ENCODE measurements around the gene RNF181. TPM values are rescaled to one million over a fixed set of nuclear protein-coding genes. Genes with fewer than 3 reads are reported as not detected.
"Not testable (repeated sequence)": the region's sequence is repeated elsewhere in the genome, so short reads cannot be mapped to it uniquely, and the experiment has no call there.

Gene RNF181
- total and polyA plus RNA-seq, 4 donors = 90.2 to 296 (median 185) TPM

DNA sequence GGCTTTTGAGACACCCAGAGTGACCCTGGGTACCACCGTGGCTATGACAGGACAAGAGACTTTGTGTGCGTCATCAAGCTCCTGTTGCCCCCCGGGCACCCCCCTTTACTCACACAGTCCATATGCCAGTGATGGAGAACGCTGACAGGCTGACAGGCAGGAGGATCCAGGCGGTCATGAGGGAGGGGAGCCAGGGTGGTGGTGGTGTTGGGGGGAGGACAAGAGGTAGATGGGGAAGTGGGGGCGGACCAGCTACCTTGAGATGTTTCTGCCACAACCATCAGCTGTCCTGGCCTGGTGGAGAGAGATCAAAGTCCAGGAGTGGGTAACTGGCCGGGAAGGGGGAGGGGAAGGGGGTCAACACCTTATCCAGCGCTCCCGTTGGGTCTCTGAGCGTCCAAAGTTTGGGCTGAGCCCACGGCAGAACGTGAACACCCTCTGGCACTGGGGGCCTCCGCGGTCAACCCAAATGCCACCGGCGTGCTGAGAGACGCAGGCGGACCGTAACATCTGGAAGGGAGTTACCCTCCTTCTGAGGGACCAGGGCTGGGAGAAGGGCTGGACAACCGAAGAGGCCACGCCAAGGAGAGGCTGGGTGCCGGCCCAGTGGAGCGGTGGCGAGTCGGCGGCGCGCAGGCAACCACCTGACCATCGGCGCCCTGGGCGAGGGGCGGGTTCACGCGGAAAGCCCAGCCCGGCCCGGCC is 6.4 kb downstream of the RNF181 start:
- H3K27me3 ChIP-seq (ENCODE audit: control insufficient read depth in 3 of 3, insufficient read depth in 3 of 3, low read length in 2 of 3) = no peaks in the 10 kb centered on the region
- TF ChIP-seq, protein P1, sequence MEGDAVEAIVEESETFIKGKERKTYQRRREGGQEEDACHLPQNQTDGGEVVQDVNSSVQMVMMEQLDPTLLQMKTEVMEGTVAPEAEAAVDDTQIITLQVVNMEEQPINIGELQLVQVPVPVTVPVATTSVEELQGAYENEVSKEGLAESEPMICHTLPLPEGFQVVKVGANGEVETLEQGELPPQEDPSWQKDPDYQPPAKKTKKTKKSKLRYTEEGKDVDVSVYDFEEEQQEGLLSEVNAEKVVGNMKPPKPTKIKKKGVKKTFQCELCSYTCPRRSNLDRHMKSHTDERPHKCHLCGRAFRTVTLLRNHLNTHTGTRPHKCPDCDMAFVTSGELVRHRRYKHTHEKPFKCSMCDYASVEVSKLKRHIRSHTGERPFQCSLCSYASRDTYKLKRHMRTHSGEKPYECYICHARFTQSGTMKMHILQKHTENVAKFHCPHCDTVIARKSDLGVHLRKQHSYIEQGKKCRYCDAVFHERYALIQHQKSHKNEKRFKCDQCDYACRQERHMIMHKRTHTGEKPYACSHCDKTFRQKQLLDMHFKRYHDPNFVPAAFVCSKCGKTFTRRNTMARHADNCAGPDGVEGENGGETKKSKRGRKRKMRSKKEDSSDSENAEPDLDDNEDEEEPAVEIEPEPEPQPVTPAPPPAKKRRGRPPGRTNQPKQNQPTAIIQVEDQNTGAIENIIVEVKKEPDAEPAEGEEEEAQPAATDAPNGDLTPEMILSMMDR (IDR thresholded peaks at IDR 0.05; ENCODE audit: control extremely low read depth, extremely low read depth) = no peak
- peaks cover 10 to 34% (median 21%) of the 10 kb centered on the region in 5 donors for H3K4me1 ChIP-seq (ENCODE audit: control insufficient read depth in 5 of 5, insufficient read depth in 5 of 5, low read length in 5 of 5)
- ATAC-seq (ENCODE audit: insufficient read depth, low FRiP score) = peak; percentile 51
- no peaks in the 10 kb centered on the region for H3K9me3 ChIP-seq (ENCODE audit: control insufficient read depth in 4 of 4, insufficient read depth in 3 of 4, low read length in 3 of 4)
- DNase-seq = peak in 2 of 3 donors; percentile 21 to 29
- peak overlapping the region; percentile 71 to 88 for H3K27ac ChIP-seq (ENCODE audit: low read depth in 1 of 2, low read length in 1 of 2)
- H3K36me3 ChIP-seq (ENCODE audit: control insufficient read depth in 4 of 4, insufficient read depth in 4 of 4, low read length in 4 of 4) = peaks cover 0 to 29% (median 10%) of the 10 kb centered on the region in 4 donors
- whole genome bisulfite sequencing, 2 donors = 4 to 6% methylated on average over 30 to 36 of the region's 36 CpGs
- peak overlapping the region in 1 of 2 donors; percentile 49 for H3K9ac ChIP-seq (ENCODE audit: insufficient read depth in 1 of 2, low read length in 2 of 2)
- H3K4me3 ChIP-seq = peak overlapping the region; percentile 63

DNA sequence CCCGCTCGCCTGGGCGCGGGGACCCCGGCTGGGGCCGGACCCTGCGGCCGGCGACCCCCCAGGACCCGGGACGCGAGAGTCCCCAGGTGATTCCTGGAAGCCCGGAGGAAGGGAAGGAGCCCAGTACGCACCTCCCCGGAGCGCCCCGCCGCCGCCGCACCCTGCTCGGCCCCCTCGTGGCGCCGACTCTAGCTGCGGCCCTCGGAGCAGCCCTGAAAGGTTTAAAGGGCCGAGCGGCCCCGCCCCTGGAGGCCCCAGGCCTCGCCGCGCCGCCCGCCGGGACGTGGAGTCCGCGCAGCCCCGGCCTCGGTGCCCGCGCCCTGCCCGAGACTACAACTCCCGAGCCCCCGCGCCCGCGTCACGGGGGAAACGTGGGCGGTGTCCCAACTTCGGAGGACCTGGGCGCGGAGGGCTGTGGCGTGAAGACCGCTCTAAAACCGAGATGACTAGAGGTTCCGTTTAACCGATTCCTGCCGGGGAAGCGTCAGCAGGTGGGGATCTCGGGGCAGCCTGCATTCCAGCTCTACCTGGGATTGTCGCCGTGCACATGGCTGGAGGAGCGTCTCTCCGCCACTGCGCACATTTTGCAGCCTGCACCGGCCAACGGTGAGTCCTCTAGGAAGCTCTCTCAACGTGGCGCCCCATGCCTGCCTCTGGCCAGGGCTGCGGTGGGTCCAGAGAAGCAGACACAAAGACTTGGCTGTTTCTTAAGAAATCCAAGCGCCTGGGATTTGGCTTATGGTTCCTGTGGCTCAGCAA is 7.1 kb downstream of the RNF181 start, which contains the start of gene TMEM150A:
TMEM150A (minus strand) TSS at position 223 of the 759 bp plus-strand sequence. CDS start 750 bp downstream, outside the sequence.
- H3K9me3 ChIP-seq (ENCODE audit: control insufficient read depth in 4 of 4, insufficient read depth in 3 of 4, low read length in 3 of 4) = no peaks in the 10 kb centered on the region

DNA sequence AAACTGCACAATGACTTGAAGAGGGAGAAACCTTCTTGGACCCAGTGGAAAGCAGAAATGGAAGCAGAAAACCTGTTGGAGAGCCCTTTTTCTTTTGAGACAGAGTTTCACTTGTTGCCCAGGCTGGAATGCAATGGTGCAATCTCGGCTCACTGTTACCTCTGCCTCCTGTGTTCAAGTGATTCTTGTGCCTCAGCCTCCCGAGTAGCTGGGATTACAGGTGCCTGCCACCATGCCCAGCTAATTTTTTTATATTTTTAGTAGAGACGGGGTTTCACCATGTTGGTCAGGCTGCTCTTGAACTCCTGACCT is 8.5 kb downstream of the RNF181 start:
- not testable (repeated sequence) for H3K4me3 ChIP-seq; ATAC-seq (ENCODE audit: insufficient read depth, low FRiP score); DNase-seq; H3K27me3 ChIP-seq (ENCODE audit: control insufficient read depth in 3 of 3, insufficient read depth in 3 of 3, low read length in 2 of 3); H3K9me3 ChIP-seq (ENCODE audit: control insufficient read depth in 4 of 4, insufficient read depth in 3 of 4, low read length in 3 of 4)
- Histone ChIP-seq H3K27ac (ENCODE audit: low read depth in 1 of 2, low read length in 1 of 2) (peak overlapping the region; percentile 42 to 48), H3K9ac (ENCODE audit: insufficient read depth in 1 of 2, low read length in 2 of 2) (peak overlapping the region in 1 of 2 donors; percentile 42), H3K4me1 (ENCODE audit: control insufficient read depth in 5 of 5, insufficient read depth in 5 of 5, low read length in 5 of 5) (peaks cover 10 to 34% (median 24%) of the 10 kb centered on the region in 5 donors), H3K36me3 (ENCODE audit: control insufficient read depth in 4 of 4, insufficient read depth in 4 of 4, low read length in 4 of 4) (peaks cover 0 to 22% (median 14%) of the 10 kb centered on the region in 4 donors)
- WGBS, 2 donors = 59 to 75% methylated on average over 3 of the region's 3 CpGs

More for the DNA sequence above, 7.1 kb downstream of the RNF181 start, which contains the start of gene TMEM150A:
- WGBS, 2 donors = 1% methylated on average over 48 to 73 of the region's 73 CpGs
- no peaks in the 10 kb centered on the region for H3K27me3 ChIP-seq (ENCODE audit: control insufficient read depth in 3 of 3, insufficient read depth in 3 of 3, low read length in 2 of 3)
- H3K4me1 ChIP-seq (ENCODE audit: control insufficient read depth in 5 of 5, insufficient read depth in 5 of 5, low read length in 5 of 5) = peaks cover 10 to 34% (median 24%) of the 10 kb centered on the region in 5 donors
- DNase-seq (peak; percentile 92 to 95 (median 93)), ATAC-seq (ENCODE audit: insufficient read depth, low FRiP score) (peak; percentile 97)
- peaks cover 0 to 24% (median 10%) of the 10 kb centered on the region in 4 donors for H3K36me3 ChIP-seq (ENCODE audit: control insufficient read depth in 4 of 4, insufficient read depth in 4 of 4, low read length in 4 of 4)
- peak within 1 kb of the TSS; percentile 88 to 90 for H3K27ac ChIP-seq (ENCODE audit: low read depth in 1 of 2, low read length in 1 of 2)
- peak within 1 kb of the TSS; percentile 66 for H3K4me3 ChIP-seq
- H3K9ac ChIP-seq (ENCODE audit: insufficient read depth in 1 of 2, low read length in 2 of 2) = peak within 1 kb of the TSS; percentile 7 to 49
- TF ChIP-seq, protein P1 (IDR thresholded peaks at IDR 0.05; ENCODE audit: control extremely low read depth, extremely low read depth) = no peak
